ENCODE results near the gene AGBL3.

AGBL3 gene

DNA sequence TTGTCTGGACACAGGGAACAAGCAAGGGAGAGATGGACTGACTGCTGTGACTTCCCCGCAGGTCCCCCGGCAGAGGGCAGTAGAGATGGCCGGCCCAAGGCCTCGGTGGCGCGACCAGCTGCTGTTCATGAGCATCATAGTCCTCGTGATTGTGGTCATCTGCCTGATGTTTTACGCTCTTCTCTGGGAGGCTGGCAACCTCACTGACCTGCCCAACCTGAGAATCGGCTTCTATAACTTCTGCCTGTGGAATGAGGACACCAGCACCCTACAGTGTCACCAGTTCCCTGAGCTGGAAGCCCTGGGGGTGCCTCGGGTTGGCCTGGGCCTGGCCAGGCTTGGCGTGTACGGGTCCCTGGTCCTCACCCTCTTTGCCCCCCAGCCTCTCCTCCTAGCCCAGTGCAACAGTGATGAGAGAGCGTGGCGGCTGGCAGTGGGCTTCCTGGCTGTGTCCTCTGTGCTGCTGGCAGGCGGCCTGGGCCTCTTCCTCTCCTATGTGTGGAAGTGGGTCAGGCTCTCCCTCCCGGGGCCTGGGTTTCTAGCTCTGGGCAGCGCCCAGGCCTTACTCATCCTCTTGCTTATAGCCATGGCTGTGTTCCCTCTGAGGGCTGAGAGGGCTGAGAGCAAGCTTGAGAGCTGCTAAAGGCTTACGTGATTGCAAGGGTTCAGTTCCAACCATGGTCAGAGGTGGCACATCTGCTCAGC lies 178.2 kb downstream of the AGBL3 start:
- no peaks in the 10 kb centered on the region for H3K27me3 ChIP-seq (ENCODE audit: control insufficient read depth in 1 of 2, insufficient read depth in 1 of 2, low read length in 2 of 2)
- peak overlapping the region; percentile 4 for H2AK5ac ChIP-seq (ENCODE audit: low read length, severe bottlenecking)
- no peak overlapping the region for H3K27ac ChIP-seq (ENCODE audit: low read length, poor library complexity, severe bottlenecking)
- H2AFZ ChIP-seq (ENCODE audit: low read depth, low read length) = no peak overlapping the region
- no peak overlapping the region for H3K14ac ChIP-seq (ENCODE audit: low read length in 2 of 2)
- 90% methylated on average over 18 of the region's 18 CpGs for WGBS
- DNase-seq = no peak
- peak overlapping the region in 1 of 2 experiments; percentile 26 for H3K4me3 ChIP-seq (ENCODE audit: insufficient read depth in 1 of 2, low read depth in 1 of 2, low read length in 2 of 2)
- H4K91ac ChIP-seq (ENCODE audit: low read length) = peak overlapping the region; percentile 31
- no peak overlapping the region for H2BK5ac ChIP-seq (ENCODE audit: low read depth, low read length, poor library complexity, severe bottlenecking)
- H3K4me2 ChIP-seq (ENCODE audit: low read length, poor library complexity, severe bottlenecking) = no peak overlapping the region
- H2BK12ac ChIP-seq (ENCODE audit: low read length in 2 of 2) = no peak overlapping the region
- H3K4ac ChIP-seq (ENCODE audit: low read depth in 1 of 2, low read length in 2 of 2) = no peak overlapping the region
- no peak overlapping the region for H2BK120ac ChIP-seq (ENCODE audit: low read depth, low read length)
- peaks cover 53 to 63% of the 10 kb centered on the region in 2 experiments for H3K36me3 ChIP-seq (ENCODE audit: control insufficient read depth in 1 of 2, insufficient read depth in 2 of 2, low read depth in 1 of 2, low read length in 2 of 2)
- peak overlapping the region; percentile 60 for H4K8ac ChIP-seq (ENCODE audit: low read length)
- peak overlapping the region in 1 of 2 experiments; percentile 30 for H3K18ac ChIP-seq (ENCODE audit: low read depth in 1 of 2, low read length in 2 of 2)
- no peak overlapping the region for H3K23ac ChIP-seq (ENCODE audit: low read length in 2 of 2)
- H3K4me1 ChIP-seq (ENCODE audit: control insufficient read depth, insufficient read depth, low read depth, low read length) = peaks cover 37% of the 10 kb centered on the region
- H3K9me3 ChIP-seq (ENCODE audit: control insufficient read depth, low read length) = no peaks in the 10 kb centered on the region
- H3K79me1 ChIP-seq (replicated peaks; ENCODE audit: low read length, poor library complexity, severe bottlenecking) = peaks cover 32% of the 10 kb centered on the region
- H3K9ac ChIP-seq (ENCODE audit: low read length) = peak overlapping the region; percentile 57
- H2BK15ac ChIP-seq (ENCODE audit: low read depth, poor library complexity, severe bottlenecking) = peak overlapping the region; percentile 30

DNA sequence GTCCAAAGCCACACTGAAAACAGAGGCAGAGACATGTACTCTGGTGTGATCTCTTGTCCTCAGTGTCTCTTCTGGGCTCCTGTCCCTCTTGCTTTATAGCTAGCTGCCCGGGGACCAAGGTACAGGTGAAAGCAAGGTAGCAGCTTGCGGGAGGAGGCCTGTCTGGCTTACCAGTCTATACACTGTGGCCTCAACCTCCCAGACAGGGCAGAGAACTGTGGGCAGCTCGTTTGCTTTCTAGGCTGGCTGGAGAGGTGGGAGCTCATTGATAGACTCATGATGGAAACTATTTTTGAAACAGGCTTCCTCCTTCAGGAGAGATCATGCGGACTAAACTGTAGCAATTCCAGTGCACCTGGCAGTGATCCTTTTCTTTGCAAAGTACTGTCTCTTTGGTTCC lies 179.6 kb downstream of the AGBL3 start:
- no peak overlapping the region for H3K14ac ChIP-seq (ENCODE audit: low read length in 2 of 2)
- H4K91ac ChIP-seq (ENCODE audit: low read length) = no peak overlapping the region
- H2AFZ ChIP-seq (ENCODE audit: low read depth, low read length) = no peak overlapping the region
- H3K23ac ChIP-seq (ENCODE audit: low read length in 2 of 2) = no peak overlapping the region
- no peak overlapping the region for H2BK15ac ChIP-seq (ENCODE audit: low read depth, poor library complexity, severe bottlenecking)
- no peaks in the 10 kb centered on the region for H3K9me3 ChIP-seq (ENCODE audit: control insufficient read depth, low read length)
- no peak overlapping the region for H2BK120ac ChIP-seq (ENCODE audit: low read depth, low read length)
- H3K27me3 ChIP-seq (ENCODE audit: control insufficient read depth in 1 of 2, insufficient read depth in 1 of 2, low read length in 2 of 2) = no peaks in the 10 kb centered on the region
- H3K4me2 ChIP-seq (ENCODE audit: low read length, poor library complexity, severe bottlenecking) = no peak overlapping the region
- no peak overlapping the region for H2BK12ac ChIP-seq (ENCODE audit: low read length in 2 of 2)
- peaks cover 33% of the 10 kb centered on the region for H3K4me1 ChIP-seq (ENCODE audit: control insufficient read depth, insufficient read depth, low read depth, low read length)
- H3K4me3 ChIP-seq (ENCODE audit: insufficient read depth in 1 of 2, low read depth in 1 of 2, low read length in 2 of 2) = no peak overlapping the region
- H3K4ac ChIP-seq (ENCODE audit: low read depth in 1 of 2, low read length in 2 of 2) = no peak overlapping the region
- WGBS = over 99% methylated on average over 4 of the region's 4 CpGs
- H3K9ac ChIP-seq (ENCODE audit: low read length) = peak overlapping the region; percentile 57
- no peak overlapping the region for H3K27ac ChIP-seq (ENCODE audit: low read length, poor library complexity, severe bottlenecking)
- no peak for DNase-seq
- no peak overlapping the region for H2BK5ac ChIP-seq (ENCODE audit: low read depth, low read length, poor library complexity, severe bottlenecking)
- H2AK5ac ChIP-seq (ENCODE audit: low read length, severe bottlenecking) = no peak overlapping the region
- H3K79me1 ChIP-seq (replicated peaks; ENCODE audit: low read length, poor library complexity, severe bottlenecking) = peaks cover 32% of the 10 kb centered on the region
- H3K36me3 ChIP-seq (ENCODE audit: control insufficient read depth in 1 of 2, insufficient read depth in 2 of 2, low read depth in 1 of 2, low read length in 2 of 2) = peaks cover 53 to 63% of the 10 kb centered on the region in 2 experiments
- no peak overlapping the region for H4K8ac ChIP-seq (ENCODE audit: low read length)
- no peak overlapping the region for H3K18ac ChIP-seq (ENCODE audit: low read depth in 1 of 2, low read length in 2 of 2)

GRCh38 chr7:135166338-135166990 lies 180.2 kb downstream of the AGBL3 start:
- no peak overlapping the region for H2AK5ac ChIP-seq (ENCODE audit: low read length, severe bottlenecking)
- H4K8ac ChIP-seq (ENCODE audit: low read length) = no peak overlapping the region
- peaks cover 32% of the 10 kb centered on the region for H3K4me1 ChIP-seq (ENCODE audit: control insufficient read depth, insufficient read depth, low read depth, low read length)
- H3K14ac ChIP-seq (ENCODE audit: low read length in 2 of 2) = no peak overlapping the region
- H2BK12ac ChIP-seq (ENCODE audit: low read length in 2 of 2) = no peak overlapping the region
- H2BK5ac ChIP-seq (ENCODE audit: low read depth, low read length, poor library complexity, severe bottlenecking) = no peak overlapping the region
- no peak overlapping the region for H4K91ac ChIP-seq (ENCODE audit: low read length)
- H2AFZ ChIP-seq (ENCODE audit: low read depth, low read length) = no peak overlapping the region
- no peak overlapping the region for H2BK15ac ChIP-seq (ENCODE audit: low read depth, poor library complexity, severe bottlenecking)
- no peak overlapping the region for H3K23ac ChIP-seq (ENCODE audit: low read length in 2 of 2)
- DNase-seq = no peak
- H3K4ac ChIP-seq (ENCODE audit: low read depth in 1 of 2, low read length in 2 of 2) = no peak overlapping the region
- H3K79me1 ChIP-seq (replicated peaks; ENCODE audit: low read length, poor library complexity, severe bottlenecking) = peaks cover 32% of the 10 kb centered on the region
- no peaks in the 10 kb centered on the region for H3K9me3 ChIP-seq (ENCODE audit: control insufficient read depth, low read length)
- H3K4me2 ChIP-seq (ENCODE audit: low read length, poor library complexity, severe bottlenecking) = no peak overlapping the region
- H3K27me3 ChIP-seq (ENCODE audit: control insufficient read depth in 1 of 2, insufficient read depth in 1 of 2, low read length in 2 of 2) = no peaks in the 10 kb centered on the region
- no peak overlapping the region for H3K18ac ChIP-seq (ENCODE audit: low read depth in 1 of 2, low read length in 2 of 2)
- H3K9ac ChIP-seq (ENCODE audit: low read length) = no peak overlapping the region
- H3K36me3 ChIP-seq (ENCODE audit: control insufficient read depth in 1 of 2, insufficient read depth in 2 of 2, low read depth in 1 of 2, low read length in 2 of 2) = peaks cover 53 to 63% of the 10 kb centered on the region in 2 experiments
- H3K27ac ChIP-seq (ENCODE audit: low read length, poor library complexity, severe bottlenecking) = no peak overlapping the region
- 97% methylated on average over 18 of the region's 18 CpGs for WGBS
- no peak overlapping the region for H2BK120ac ChIP-seq (ENCODE audit: low read depth, low read length)
- H3K4me3 ChIP-seq (ENCODE audit: insufficient read depth in 1 of 2, low read depth in 1 of 2, low read length in 2 of 2) = no peak overlapping the region

- Histone ChIP-seq H3K79me1 (replicated peaks; ENCODE audit: low read length, poor library complexity, severe bottlenecking) (peaks cover 30% of the 10 kb centered on the region), H3K4ac (ENCODE audit: low read depth in 1 of 2, low read length in 2 of 2) (no peak overlapping the region), H2AK5ac (ENCODE audit: low read length, severe bottlenecking) (peak overlapping the region; percentile 14), H3K27me3 (ENCODE audit: control insufficient read depth in 1 of 2, insufficient read depth in 1 of 2, low read length in 2 of 2) (no peaks in the 10 kb centered on the region), H3K4me1 (ENCODE audit: control insufficient read depth, insufficient read depth, low read depth, low read length) (peaks cover 26% of the 10 kb centered on the region), H2BK12ac (ENCODE audit: low read length in 2 of 2) (no peak overlapping the region), H3K27ac (ENCODE audit: low read length, poor library complexity, severe bottlenecking) (no peak overlapping the region), H2BK5ac (ENCODE audit: low read depth, low read length, poor library complexity, severe bottlenecking) (no peak overlapping the region), H4K91ac (ENCODE audit: low read length) (no peak overlapping the region), H3K23ac (ENCODE audit: low read length in 2 of 2) (no peak overlapping the region), H4K8ac (ENCODE audit: low read length) (peak overlapping the region; percentile 16), H3K36me3 (ENCODE audit: control insufficient read depth in 1 of 2, insufficient read depth in 2 of 2, low read depth in 1 of 2, low read length in 2 of 2) (peaks cover 53 to 55% of the 10 kb centered on the region in 2 experiments), H3K9ac (ENCODE audit: low read length) (peak overlapping the region; percentile 36), H3K4me2 (ENCODE audit: low read length, poor library complexity, severe bottlenecking) (no peak overlapping the region), H3K9me3 (ENCODE audit: control insufficient read depth, low read length) (no peaks in the 10 kb centered on the region), H2BK120ac (ENCODE audit: low read depth, low read length) (no peak overlapping the region), H3K4me3 (ENCODE audit: insufficient read depth in 1 of 2, low read depth in 1 of 2, low read length in 2 of 2) (peak overlapping the region in 1 of 2 experiments; percentile 28), H2BK15ac (ENCODE audit: low read depth, poor library complexity, severe bottlenecking) (no peak overlapping the region), H2AFZ (ENCODE audit: low read depth, low read length) (no peak overlapping the region), H3K18ac (ENCODE audit: low read depth in 1 of 2, low read length in 2 of 2) (no peak overlapping the region), H3K14ac (ENCODE audit: low read length in 2 of 2) (no peak overlapping the region)
- WGBS = 93% methylated on average over 10 of the region's 12 CpGs
- DNase-seq = no peak
Measured at GRCh38 chr7:135167365-135167917, 181.1 kb downstream of the AGBL3 start.
